HG03457 (cell line): ENCODE data around the gene TSPOAP1.

Experiments used
- ATAC-seq: cut with Tn5 transposase; IDR thresholded peaks from one replicate; pipeline ENCODE4 v1.9.1; 2021; ENCODE audit warnings: moderate number of reproducible peaks; ENCODE audit not compliant: unreplicated experiment

TSPOAP1 gene

DNA sequence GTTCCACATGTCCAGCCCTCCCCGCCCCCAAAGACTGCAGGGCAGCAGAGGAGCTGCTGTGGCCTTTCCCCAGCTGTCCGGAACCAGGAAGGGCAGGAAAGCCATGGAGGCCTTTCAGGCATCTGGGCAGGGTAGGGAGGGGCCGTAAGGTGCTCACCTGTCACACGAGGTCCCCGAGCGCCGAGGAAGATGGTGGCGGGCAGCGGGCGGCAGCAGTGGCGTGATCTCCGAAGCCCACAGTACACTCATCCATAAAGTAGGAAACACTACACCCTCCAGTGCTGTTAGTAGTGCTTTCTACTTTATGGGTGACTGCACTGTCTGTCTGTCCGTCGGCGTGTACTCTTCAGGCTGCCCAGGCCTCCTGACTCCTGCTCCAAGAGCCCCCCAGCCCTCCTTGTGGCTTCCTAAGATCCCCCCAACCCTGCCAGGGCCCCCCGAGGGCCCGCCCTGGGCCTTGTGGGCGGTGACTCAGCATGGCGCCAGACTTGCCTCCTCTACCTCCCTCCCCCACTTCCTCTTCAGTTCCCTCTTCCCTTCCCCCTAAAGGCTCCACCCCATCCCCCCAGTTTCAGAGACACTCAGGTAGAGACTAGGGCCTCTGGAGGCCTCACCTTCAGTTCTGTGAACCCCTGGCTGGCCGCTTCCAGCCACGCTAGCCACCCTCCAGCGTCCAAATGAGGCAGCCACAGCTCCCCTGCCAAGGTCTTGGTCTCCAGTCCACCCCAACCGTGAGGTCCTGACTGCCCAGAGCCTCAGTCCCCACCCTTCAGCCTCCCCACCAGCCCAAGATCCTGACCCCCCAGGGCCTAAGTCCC lies 2.6 kb upstream of the TSPOAP1 start:
- no peak for ATAC-seq

DNA sequence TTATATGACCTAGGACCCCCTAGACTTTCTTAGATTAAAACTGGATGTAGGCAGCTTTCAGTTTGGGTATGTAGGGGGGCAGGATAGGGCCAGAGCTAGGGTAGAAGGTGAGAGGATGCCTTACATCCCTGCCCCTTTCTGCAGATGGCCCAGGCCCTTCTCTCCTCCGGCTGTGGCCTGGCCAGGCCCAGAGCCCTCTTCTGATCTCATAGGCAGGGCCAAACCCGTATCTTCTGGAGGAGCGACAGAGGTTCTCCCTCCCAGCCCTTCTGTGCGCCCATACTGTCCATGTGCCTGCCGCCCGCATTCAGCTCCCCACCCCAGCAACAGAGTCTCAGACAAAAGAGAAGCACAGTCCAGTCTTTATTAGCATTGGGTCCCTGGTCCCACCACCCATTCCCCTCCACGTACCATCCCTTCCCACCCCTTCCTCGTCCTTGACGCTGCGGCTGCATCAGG lies 2.0 kb upstream of the TSPOAP1 start:
- no peak for ATAC-seq

DNA sequence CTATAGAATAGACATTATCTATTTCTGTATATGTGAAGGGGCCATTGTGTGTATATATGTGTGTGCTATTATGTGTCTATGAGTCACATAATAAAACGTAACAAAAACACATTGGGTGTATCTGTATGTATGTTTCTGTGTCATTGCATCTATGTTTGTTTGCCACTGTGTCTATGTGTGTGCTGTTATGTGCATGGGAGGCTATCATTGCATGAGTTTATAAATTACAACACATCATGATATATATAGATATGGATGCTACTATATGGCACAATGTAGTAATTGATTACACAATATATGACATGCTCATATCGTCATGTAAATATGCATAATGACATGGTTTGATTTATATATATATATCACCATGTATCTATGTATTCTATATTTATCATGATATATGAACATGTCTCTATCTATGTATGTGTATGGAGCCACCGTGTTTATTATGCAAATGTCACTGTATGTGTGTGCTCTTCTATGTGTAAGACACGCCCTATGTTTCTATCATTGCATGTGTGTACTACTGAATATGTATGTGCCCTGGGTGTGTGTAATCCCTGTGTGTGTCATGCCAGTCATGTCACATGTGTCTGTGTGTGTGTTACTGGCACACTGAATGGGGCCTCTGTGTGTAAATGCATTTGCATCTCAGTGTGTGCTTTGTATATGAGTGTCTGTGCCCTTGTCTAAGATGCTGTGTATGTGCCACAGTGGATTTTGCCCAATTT lies 1.4 kb upstream of the TSPOAP1 start:
- peak; percentile 7 for ATAC-seq

DNA sequence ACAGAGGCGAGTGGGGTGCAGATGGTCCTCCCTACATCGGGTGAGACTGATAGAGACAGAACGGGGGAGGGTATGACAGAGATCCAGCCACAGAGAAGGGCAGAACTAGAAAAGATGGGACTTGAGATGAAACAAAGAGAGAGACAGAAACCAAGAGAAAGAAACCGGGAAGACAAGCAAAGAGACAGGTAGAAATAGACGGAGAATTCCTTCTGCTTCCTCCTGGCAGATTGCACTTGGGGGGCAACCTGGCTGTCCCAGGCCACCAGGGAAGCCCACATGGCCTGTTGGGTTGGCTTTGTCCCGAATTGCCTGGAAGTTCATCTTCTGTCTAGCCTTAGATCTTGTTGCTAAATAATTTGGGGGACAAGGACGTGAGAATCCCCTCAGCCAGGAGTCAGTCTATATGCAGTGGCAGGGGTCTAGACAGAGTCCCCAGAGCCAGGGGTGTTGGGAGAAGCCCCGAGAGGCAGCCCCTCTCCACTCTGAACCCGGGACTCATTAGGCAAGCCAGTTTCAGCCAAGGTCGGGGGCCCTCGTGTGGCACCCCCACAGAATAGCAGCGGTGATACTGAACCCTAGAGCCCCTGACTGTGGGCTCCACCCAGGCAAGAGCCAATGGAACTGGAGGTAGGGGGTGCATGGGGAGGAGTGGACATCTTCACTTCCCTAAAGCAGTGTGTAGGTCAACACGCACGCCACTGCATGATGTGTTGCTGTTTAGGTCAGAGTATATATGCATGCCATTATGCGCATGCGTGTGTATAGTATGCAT lies 627 bp upstream of the TSPOAP1 start:
- peak; percentile 34 for ATAC-seq

DNA sequence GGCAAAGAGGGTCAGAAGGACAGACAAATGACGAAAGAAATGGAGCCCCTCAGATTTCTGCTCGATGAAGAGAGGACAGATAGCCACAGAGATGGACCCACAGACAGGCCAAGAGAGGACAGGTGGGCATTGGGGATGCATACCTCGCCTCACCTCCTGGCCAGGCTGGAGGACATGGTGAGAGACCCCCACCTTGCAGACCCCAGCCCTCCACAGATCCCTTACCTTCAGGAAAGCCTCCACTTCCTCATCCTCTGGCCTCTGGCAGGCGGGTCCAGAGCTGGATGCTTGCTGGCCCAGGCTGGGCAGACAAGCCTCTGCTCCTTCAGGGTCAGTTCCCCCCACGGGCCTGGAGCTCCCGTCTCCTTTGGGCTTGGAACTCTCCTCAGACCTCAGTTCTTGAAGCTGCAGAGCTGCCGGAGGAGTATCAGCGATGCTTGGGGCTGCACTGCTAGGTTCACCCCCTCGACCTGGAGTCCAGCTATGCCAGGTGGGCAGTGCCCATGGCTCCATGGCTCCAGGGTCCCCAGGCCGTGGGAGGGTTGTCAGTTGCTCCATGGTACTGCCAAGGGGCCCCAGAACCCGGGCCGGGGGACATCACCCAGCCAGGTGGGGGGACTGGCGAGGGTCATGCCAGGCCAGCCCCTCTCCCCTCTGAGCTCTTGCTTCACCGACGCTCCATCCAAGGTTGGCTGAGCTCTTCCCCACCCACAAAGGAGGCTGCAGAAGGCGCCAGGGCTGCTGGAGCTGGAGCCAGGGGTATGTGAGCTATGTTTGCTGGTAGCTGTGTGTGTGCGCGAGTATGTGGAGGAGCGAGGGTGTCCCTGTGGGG lies 1.0 kb downstream of the TSPOAP1 start:
- no peak for ATAC-seq

DNA sequence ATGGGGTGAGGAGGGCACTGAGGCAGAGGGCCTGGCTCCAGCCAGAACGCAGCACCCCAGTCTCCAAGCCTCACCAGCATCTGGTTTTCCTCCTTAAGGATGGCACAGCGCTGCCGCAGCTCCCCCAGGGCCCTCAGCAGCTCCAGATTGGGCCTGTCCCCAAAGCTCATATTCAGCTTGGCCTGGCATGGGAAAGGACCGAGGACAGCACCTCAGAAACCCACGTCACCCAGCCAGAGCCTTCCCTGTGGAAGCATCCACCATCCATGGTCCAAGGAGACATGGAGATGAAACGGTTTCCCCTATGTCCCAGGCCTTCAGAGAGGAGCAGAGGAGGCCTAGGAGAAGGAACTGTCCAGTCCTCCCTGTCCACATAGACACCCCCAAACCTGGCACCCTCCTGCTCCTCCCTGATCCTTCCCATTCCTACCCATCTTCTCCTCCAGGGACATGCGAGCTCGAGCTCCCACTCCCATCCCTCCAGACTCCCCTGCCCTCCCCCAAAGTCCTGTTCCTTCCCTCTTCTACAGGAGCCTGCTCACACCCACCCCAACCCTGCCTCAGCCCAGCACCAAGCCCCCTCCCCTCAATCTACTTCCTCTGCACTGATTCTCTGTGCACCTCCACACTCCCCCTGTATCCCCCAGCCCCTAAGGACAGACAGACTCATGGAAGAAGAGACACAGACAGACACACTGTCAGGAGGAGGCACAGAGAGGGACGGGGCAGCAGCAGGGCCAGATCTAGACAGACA lies 1.8 kb downstream of the TSPOAP1 start:
- ATAC-seq: no peak

DNA sequence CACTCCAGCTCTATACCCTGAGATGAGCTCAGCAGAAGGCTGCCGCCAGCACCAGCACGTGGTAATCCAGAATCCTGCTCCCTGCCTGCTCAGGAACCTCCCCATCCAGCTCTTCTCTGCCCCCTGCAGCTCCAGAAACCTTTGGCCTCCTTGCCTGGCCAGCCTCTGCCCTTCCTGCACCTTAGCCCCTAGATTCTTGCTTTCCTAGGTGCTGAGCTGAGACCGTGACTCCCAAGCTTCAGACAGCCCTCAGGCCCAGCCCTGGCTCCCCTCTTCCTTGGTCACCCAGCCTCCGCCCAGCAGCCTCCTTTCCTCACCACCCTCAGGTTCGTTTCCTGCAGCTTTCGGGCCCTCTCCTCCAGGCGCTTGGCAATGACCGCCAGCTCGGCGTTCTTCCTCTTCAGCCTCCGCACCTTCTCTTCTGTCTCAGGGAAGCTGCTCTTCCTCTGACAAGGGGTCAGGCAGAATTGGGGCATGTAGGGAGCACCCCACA lies 2.6 kb downstream of the TSPOAP1 start:
- ATAC-seq: no peak

DNA sequence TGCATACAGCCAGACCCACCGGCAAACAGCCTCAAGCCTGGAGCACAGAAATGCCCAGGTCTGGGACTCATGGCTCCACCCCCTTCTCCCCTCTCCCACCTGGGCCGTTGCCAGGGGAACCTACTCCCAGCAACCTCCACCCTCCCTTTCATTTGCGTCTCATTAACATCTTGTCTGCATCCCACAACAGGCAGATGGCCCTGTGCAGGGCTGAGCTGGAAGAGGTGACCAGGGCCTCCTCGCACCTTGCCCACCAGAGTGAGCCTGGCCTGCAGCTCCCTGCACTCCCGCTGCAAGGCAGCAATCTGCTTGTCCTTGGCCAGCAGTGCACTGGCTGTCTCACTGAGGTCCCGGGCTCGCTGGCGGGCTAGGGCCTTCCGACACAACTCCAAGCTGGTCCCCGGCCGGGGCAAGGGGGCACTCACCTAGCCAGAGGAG lies 3.3 kb downstream of the TSPOAP1 start:
- ATAC-seq: no peak

DNA sequence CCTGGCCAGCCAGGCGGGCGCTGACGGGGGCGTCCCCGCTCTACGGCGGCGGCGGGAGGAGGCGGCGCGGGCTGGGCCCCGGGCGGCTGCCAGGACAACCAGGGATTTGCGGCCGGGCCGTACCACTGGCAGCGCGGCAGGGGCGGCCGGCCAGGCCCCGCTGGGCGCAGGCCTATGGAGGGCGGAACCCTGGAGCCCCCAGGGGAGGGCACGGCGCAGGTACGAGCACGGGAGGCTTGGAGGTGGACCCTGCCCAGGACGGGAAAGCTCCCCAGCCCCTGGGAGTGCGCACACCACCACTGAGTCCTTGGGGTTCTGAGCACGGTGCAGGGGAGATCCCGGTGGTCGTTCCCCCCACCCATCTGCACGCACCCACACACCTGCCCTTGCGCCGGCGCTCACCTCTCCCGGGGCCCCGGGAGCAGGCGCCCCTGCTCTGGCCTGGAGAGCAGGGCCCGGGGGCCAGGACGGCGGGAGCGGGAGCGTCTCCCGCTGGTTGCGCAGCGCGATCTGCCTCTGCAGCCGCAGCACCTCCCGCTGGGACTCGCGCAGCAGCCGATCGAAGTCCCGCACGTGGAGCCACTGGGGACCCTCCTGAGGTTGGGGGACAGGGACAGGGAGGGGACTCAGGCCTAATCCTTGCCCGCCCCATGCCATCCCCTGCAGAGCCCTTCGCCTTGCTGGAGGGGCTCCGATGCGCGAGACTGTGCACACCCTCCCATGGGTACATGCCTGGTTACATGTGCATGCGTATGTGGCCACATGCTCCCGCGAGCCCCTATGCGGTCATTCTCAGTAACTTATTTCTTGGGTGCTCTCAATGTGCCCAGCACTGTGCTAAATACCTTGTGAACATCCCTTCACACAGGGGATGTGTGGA lies 3.9 kb downstream of the TSPOAP1 start:
- no peak for ATAC-seq

DNA sequence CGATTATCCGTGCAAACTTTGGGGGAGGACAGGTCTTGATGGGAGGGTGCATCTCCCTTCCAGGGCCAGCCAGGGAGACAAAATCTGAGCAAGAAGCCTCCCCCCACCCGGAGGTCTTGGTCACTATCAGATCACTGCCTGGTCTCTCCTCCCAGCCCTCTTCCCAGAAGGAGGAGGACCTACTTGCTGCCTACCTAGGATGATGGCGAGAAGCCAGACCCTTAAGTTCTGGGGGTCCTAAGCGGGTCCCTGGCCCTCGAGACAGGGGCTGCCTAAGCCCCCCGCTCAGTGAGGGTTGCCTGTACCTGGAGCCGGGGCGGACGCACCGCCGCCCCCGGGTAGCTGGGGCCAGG lies 4.6 kb downstream of the TSPOAP1 start:
- ATAC-seq: no peak

DNA sequence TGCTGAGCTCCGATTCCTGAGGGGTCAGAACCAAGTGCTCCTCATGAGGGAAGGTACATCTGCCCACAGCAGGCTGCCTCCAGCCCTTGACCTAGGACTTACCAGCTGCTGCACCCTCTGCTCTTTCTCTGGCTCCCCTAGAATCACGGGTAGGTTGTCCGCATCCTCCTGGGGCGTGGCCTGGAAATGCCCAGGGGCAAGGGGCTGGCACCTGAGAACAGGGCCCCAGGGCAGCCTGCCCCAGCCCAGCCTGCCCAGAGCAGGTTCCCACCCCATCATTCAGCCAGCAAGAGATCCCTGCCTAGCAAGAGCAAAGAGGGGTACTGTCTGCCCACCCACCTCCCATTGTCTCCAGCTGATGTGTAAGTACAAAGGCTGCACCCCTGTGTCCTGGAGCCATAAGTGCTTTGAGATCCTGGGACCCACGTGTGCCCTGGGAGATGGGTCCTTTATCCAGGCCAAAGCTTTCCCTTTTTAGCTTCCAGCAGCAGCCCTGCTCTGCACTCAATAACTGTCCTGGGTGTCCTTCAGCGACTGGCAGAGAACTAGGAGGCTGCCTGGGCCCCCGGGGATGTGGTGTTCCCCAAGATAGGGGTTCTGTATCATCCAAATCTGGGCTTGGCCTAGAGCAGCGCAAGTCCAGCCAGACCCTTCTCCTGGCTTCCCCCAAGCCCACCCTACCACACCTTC lies 5.1 kb downstream of the TSPOAP1 start:
- no peak for ATAC-seq

DNA sequence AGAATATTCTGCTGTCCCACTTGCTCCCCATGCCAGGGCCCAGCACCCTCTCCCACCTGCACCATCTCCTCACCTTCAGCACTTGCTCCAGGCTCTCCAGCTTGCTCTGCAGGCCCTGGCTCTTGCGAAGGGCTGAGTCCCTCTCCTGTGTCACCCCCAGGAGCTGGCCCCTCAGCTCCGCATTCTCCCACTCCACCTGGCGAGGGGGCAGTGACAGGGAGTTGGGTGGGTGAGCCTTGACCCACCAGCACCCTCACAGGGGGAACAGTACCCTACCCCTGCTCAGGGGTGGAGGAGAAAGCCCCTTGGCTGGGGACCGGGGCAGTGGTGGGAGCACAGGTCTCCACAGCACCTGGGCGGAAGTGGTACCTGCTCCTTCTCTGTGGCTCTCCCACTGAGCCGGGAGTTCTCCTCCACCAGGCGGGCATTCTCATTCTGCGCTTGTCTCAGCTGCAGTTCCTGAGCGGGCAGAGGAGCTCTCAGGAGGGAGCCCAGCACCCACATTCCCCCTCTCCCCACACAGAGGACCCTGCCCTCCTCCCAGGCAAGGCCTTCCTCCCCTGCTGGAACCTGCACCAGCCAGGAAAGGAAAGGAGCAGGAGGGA lies 5.9 kb downstream of the TSPOAP1 start:
- ATAC-seq: no peak

DNA sequence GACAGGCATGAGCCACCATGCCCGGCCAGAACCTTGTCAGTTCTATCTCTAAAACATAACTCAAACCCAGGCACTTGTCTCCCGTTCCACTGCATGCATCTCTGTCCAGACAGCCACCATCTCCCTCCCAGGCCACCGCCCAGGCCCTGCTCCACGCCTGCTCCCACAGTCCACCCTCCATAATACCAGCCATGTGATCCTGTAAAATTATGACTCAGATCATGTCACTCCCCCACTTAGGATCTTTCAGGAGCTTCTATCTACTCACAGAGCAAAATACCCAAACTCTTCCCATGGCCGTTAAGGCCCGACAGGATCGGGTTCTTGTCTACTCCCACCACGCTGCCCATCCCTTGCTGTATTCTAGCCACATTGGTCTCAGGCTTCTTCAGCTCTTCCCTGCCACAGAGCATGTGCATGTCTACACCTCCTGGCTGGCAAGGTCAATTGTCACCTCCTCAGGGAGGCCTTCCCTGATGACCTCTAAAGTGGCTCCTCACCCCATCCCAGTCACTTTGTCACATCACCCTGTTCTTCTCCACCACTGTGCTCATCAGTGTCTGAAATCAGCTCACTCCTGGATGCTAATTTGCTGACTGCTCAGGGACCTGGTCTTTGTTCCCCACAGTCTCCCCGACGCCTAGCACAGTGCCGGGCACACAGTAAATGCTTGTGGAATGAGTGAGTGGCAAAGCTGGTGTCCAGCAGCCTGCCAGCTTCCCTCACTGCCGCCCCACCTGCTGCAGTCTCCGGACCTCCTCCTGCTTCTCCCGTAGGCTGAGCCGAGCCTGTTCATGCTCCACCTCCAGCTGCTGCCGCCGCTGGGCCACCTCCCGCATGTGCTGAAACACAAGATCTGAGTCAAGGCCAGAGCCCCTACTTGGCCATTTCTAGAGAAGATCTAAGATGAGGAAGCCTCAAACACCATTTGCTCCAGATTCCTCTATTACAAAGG lies 6.7 kb downstream of the TSPOAP1 start:
- no peak for ATAC-seq

DNA sequence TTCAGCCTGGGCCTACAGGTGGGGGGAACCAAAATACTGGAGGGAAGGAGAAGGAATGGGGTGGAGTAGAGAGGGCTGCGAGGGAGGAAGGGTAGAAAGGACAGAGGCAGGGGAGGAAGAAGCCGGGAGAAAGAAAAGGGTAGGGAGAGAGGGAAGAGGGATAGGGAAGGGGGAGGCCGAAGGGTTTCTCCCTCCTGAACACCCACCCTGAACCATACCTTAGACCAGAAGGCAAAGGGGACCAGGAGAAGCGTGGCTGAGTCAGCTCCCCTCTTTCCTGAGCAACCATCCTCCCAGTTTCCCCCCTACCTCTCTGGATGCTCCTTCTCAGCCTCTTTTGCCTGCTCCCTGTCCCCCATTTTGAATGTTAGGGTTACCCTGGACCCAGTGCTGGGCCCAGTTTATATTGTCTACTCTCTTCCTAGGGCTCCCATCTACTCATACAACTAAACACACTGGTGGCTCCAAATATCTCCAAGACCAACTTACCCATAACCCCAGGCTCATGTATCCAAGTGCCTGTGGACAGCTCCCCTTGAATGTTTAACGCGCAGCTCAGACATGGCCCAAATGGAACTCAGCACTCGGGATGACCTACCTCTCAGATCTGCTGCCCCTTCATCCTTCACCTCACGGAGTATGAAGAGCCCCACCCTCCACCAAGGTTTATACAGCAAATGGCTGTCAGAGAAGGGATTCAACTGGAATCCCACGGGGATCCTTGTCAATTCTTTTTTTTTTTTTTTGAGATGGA lies 7.8 kb downstream of the TSPOAP1 start:
- ATAC-seq: no peak

DNA sequence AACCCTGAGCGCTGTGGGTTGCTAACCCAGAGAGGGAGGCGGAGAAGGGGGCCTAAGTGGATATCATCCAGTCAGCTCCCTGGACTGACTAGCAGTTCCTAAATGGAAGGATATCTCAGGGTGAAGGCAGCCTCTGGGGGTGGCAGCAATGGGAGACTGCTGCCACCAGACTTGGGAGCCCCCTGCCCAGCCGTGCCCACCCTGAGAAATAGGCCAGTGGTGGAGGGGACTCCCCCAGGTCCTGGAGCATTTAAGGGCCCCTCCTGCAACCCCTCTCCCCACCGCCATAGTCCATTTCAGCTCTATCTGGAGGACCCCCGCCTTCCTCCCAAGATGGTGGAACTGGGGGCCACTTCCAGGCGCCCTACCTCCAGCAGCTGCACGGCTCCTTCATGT lies 8.4 kb downstream of the TSPOAP1 start:
- ATAC-seq: no peak
